Fibroblast of skin of back (primary cell): Measurements from ENCODE around the gene ONECUT3.

ENCODE experiments used
- DNase-seq: peaks from one replicate; pipeline ENCODE4 v3.0.0-alpha.2; 2013

ONECUT3 gene

DNA sequence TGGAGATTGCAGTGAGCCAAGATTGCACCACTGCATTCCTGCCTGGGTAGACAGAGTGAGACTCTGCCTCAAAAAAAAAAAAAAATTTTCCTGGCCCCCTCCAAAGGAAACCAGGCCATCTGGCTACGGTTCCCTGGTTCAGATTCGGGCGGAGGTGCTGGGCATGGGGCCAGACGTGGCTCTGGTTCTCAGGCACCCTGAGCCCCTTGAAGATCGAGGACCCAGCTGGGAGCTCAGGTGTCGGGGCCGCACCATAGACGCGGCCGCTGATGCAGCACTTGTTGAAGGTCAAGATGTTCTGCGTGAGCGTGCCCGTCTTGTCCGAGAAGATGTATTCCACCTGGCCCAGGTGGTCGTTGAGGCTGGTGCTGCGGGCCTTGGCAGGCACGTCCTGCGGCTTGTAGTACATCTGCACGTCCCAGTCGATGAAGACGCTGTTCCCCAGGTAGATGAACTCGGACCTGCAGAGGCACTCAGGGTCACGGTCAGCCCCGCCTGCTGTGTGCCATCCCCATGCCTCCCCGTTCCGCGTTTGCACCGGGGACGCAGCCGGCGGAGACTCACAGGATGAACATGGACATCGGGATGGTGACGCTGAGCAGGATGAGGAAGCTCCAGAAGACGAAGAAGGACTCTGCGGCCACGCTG, 46.5 kb downstream of the ONECUT3 start:
- no peak for DNase-seq

DNA sequence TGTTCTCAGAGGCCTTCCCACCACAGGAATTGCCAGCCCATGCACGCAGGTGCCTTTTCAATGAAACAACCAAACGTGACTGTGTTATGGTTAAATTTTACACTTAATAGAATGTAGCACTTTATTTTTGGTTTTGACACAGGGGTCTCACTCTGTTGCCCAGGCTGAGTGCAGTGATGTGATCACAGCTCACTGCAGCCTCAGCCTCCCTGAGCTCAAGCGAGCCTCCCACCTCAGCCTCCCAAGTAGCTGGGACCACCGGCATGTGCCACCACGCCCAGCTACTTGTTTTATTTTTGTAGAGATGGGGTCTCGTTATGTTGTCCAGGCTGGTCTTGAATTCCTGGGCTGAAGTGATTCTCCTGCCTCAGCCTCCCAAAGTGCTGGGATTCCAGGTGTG, 51.6 kb downstream of the ONECUT3 start:
- DNase-seq = no peak

DNA sequence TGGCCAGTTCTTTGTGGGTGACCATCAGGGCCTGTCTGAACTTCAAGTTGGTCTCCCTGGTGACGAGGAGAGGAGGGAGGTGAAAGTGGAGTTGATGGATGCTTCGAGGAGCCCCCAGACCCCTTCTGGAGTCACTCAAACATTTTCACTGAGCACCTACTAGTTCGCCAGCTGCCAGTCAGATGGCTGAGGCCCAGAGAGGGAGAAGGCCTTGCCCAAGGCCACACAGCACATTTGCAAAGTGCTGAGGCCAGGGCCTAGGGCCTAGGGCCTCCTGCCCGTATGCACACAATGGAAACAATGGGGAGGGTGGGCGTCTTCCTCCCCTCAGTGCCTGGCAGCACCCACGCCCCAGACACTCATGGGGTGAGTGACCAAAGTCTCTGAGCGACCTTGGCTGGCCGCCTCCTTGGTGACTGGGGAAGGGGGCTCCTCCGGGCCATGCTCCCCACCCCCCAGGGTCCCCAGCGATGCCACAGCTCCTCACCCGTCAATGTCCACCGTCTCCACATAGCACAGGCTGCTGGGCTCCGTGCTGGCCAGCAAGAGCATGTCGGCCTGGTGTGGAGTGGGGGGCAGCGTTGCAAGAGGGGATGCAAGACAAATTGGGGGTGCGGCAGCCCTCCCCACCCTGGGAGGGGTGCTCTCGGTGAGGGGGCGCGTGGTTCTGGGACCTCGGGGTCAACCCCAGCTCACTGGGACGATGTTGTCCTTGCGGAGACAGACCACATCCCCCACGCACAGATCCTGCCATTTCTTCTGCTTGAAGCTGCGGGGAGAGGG, 52.3 kb downstream of the ONECUT3 start:
- no peak for DNase-seq

DNA sequence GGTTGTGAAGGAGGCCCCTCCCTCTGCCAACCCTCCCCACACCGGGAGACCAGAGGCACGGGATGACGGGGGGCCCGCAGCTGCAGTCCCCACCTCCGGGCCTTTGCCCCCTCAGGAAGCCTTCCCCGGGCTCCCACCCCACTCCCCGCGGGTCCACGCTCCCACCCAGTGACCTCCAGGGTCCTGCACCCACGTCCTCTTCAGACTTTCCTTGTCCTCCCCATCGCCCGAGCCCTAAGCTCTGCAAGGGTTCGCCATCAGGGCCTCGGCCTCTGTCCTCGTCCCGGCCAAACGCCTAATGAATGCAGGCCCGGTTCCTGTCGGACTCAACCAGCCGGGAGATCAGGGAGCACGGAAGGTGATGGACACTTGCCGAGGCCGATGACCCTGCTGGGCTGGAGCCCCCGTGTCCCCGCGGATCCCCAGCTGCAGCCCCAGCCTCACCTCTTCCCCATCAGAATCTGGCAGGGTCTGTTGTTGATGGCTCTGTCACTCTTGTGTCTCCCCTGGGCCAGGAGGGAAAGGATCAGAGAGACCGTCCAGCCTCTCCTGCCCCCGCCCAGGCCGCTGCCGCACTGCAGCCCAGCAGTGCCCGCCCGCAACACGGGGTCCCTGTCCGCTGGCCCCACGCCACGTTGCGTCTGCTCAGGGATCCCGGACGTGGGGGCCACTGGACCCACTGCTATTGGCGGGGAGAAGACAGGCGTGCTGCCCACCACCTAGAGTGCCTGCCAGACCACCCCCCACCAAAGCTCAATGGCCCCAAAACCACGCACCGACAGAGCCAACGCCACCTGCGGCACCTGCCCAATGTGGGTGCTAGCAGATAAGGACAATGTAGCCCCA, 53.1 kb downstream of the ONECUT3 start:
- no peak for DNase-seq

DNA sequence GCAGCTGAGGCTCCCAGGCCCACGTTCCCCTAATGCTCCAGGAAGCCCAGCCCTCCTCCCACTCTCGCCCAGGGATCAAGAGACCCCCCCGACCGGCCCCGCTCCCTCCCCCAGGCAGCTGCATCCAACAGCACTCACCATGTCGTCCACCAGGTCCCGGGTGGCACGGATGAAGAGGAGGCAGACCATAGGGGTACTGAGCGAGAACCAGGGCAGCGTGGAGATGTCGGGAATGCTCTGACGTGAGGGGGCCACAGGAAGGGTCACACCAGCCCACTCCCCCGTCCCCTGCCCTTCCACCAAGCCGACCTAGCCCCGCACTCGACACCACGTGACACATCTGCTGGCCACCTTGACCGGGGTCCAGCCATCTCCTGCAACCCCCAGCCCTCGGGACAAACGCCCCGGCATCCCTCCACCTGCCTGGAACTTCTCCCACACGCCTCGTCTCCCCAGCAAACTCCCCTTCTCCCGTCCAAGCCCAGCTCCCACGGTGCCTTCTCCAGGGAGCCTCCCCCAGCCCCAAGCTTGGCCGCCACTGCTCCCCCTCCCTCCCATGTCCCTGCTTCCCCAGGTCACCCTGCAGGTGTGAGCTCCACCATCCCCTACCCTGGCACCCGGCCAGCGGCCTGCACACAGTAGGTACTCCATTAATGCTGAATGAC, 53.9 kb downstream of the ONECUT3 start:
- no peak for DNase-seq

DNA sequence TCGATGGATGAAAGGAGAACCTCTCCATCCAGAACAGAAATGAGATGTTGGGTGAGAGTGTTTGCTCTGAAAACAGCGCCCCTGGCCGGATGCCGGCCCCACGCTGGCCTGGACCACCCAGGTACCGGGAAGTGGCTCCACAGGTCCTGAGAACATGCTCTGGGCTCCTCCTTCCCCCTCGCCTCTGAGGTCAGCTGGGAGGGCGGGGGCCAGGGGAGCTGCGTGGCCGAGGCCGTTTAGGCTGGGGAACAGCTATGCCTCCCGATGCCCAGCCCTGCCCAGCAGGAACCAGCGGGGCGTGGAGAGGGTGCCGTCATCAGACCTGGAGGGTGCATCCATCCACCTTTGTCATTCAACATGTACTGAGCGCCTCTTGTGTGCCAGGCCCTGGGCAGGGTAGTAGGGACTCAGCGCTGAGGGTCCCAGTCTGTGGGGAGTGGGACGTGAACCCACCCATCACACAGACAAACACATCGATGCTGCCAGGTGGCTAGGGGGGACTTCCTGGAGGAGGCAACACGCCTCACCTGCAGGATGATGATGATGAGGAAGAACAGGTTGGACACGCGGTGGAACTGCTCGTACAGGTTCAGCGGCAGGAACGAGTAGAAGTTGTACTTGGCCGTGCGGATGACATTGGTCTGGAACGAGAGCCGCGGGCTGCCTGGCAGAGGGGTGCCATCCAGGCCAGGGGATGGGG, 54.5 kb downstream of the ONECUT3 start:
- no peak for DNase-seq

DNA sequence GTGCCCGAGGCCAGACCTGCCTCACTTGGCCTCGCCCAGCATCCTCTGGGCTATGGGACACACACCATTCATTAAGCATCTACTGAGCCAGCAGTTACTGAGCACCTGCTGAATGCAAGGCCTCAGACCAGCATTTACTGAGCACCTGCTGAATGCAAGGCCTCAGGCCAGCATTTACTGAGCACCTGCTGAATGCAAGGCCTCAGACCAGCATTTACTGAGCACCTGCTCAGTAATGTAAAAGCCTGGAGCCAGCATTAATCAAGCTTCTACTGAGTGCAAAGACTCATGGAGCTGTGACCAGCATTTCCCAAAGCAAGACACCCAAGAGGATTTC, 55.1 kb downstream of the ONECUT3 start:
- DNase-seq = no peak

DNA sequence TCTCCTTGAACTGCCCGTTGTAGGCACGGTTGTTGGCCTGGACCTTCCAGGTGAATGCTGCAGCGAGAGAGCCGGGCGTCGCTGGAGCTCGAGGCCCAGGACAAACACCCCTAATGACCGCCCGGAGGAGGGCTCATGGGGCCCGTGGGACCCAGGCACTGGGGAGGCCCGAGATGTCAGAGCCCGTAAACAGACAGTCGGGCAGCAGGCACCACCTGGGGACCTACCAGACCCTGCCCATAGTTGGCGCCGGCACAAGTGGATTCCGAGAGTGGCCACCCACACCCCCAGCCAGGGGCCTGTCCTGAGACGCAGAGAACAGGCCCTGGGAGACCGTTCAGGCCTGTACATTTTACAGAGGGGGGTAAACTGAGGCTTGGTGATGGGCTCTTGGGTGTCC, 56.4 kb downstream of the ONECUT3 start:
- DNase-seq = no peak

DNA sequence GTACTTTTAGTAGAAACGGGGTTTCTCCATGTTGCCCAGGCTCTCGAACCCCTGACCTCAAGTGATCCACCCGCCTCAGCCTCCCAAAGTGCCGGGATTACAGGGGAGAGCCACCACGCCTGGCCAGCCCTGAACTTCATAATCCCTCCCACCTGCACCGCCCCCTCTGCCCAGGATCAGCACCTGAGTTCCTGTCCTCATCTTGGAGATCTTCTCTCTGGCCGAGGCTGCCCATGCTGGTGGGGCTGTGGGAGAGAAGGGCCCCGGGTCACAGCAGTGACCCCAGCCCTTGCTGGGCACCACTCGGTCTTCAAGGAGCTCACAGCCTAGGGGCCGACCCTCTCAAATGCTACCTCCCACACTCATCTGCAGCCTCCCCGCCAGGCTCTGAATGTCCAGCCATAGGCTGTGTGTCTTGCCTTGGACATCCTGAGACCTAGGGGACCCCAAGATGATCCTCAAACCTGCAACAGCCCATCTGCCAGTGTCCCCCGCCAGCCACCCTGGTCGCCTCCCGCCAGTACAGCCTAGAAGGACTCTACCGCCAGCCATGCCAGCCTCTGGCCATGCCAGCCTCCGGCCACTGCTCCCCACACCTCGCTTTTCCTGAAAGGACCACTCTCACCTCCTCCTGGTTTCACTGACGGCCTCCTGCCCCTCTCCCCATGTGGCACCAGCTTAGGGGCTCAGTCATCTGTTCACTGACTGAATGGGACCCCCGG, 57.3 kb downstream of the ONECUT3 start:
- no peak for DNase-seq

DNA sequence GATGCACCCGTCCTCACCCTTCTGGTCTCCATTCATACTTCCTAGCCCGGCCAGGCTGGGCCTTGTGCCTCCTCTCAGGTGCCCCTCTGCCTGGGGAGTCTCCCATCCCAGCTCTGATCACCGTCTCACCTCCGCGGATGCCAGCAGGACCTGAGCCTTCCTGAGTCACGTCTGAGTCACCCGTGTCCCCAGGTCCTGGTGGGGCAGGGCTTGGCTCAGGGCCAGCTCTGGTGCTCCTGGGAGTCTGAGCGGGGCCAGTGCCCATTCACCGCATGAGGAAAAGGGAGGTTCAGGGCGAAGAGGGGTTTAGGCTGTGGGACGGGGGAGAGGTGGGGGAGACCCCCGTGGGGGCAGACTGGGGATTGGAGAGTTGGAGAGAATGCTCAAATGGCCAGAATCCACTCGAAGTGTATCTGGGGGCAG, 58.2 kb downstream of the ONECUT3 start:
- peak; percentile 70 for DNase-seq

DNA sequence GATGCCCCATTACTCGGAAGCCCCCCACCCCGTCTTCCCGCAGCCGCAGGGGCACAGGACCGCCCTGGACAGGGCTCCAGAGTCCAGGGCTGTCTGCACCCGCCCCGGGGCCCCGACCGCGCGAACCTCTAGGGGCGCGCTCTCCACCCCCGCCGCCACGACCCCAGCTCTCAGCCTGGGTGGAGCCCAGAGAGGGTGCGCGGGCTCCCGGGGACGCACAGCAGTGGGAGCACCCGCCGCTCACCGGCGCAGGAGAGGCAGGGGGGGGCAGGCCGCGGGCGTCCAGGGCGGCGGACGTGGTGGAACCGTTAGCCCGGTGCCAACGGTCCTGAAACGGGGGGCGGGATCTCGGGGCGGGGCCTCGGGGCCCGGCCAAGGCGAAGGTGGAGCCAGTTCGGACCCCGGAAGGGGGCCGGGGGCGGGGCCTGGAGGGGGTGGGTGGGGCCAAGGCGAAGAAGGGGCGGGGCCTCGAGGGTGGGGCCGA, 58.7 kb downstream of the ONECUT3 start, which contains the start of gene ATP8B3:
Gene ATP8B3 (minus strand): TSS at position 335 of the 484 bp plus-strand sequence. CDS start 540 bp downstream, outside the sequence.
- DNase-seq = no peak

DNA sequence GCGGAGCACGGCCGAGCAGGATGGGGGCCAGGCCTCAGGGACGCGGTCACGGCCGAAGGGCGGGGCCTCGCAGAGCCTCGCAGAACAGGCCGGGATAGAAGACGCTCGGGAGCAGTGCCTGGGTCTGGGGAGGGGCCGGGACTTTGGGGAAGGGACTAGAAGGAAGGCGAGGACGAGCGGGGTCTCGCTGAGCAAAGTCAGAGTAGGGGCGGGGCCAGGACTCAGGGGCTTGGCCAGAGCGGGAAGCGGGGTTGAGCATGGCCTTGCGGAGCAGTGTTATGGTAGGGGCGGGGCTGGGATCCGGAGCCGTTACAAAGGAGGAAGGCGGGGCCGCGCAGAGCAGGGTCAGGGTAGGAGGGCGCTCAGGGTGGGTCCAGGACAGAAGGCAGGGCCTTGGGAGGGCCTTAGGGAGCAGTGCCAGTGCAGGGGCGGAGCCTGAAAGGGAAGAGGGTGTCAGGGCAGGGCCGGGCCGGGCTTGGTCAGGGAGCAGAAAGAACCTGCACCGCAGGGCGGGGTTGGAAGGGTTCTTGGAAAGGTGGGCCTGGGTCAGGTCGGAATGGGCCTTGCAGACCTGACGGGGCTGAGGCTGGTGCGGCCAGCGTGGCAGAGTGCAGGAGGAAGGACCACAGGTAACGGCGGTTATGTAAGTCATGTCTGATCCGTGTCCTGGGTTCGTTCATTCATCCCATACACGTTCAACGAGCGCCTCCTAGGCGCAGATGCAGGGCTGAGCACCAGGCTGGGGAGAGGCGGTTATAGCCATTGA, 59.3 kb downstream of the ONECUT3 start:
- peak; percentile 95 for DNase-seq

DNA sequence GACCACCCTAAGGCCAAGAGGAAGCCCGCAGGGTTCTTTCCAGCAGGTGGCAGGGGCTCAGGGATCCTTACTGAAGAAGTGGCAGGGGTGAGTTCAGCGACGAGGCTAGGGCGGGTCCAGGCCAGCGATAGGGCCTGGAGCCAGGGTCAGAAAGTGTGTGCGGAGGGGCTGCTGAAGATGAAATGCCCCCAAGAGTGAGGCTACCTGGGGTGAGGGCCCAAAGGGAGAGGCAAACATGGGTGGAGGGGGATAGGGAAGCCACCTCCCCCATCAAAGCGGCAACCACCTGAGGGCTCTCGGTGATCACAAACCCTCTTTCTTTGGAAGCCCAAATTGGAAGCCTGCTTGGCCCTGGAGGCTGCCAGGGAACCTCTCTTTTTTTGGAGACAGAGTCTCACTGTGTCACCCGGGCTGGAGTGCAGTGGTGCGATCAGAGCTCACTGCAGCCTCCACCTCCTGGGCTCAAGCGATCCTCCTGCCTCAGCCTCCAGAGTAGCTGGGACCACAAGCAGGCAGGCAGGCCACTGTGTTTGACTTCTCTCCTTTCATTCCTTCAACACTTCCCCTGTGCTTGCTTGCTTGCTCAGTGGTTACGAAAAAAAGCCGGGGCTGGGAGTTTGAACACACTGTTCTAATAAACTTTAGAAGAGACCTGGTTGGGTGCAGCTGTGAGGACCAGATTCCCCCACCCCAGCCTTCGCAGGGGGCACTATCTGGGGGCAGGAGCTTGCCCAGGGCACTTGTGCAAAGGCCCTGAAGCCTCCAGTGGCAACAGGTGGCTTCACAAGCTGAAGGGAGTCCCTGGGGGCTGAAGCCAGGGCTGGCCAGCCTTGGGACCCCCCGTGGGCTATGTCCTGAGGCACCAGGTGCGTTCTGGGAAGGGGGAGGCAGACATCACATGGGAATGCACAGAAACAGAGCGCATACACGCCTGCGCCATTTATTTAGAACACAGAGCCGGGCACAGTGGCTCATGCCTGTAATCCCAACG, 60.2 kb downstream of the ONECUT3 start:
- DNase-seq = no peak

DNA sequence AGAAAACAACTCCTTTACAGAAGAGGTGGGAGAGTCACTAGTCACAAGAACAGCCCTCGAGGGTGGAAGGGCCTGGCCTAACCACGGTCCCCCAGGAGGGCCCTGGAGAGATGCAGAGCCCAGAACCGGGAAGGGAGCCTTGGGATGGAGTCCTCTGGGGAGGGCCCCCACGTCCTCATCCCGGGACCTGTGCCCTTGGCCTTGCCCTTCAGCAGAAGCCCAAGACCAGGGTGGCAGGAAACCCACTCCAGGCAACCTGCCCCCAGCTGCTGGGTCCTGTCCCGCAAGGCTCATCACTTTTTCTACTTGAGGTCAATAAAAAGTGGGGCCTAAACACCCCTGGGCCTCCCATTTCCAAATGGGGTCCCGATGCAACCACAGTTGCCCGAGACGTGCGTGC, 61.1 kb downstream of the ONECUT3 start:
- no peak for DNase-seq

DNA sequence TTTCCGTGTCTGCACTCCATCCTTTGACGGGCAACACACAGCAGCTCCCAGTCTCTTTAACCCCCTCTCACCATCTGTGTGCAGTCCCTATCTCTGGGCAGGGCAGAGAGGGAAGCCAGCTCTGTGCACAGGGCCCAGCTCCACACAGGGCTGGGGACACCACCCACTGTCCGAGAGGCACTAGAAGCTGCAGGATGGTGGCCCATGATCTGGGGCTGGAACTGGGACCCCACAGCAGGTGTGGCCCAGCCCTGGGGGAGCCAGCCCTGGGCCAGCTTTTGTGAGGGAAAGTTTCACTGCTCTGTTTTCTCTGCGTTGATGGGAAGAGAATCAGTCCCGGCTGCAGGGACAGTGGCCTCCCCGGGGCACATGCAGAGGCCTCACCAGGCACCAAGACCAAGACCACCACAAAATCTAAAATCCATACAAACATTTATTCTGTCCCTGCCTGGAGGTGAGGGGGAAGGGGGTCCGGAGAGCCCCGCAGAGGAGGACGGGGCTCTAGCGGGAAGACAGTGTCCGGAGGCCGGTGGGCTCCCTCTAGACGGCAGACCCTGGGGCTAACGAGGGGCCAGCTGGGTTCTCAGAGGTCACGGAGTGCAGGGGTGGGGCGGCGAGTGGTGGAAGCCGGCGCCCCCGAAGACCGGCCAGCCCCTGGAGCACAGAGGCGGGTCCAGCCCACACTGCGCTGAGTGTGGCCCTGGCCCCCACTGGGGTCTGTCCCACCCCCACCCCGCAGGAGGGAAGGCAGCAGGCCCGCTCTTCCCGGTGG, 61.7 kb downstream of the ONECUT3 start:
- no peak for DNase-seq

DNA sequence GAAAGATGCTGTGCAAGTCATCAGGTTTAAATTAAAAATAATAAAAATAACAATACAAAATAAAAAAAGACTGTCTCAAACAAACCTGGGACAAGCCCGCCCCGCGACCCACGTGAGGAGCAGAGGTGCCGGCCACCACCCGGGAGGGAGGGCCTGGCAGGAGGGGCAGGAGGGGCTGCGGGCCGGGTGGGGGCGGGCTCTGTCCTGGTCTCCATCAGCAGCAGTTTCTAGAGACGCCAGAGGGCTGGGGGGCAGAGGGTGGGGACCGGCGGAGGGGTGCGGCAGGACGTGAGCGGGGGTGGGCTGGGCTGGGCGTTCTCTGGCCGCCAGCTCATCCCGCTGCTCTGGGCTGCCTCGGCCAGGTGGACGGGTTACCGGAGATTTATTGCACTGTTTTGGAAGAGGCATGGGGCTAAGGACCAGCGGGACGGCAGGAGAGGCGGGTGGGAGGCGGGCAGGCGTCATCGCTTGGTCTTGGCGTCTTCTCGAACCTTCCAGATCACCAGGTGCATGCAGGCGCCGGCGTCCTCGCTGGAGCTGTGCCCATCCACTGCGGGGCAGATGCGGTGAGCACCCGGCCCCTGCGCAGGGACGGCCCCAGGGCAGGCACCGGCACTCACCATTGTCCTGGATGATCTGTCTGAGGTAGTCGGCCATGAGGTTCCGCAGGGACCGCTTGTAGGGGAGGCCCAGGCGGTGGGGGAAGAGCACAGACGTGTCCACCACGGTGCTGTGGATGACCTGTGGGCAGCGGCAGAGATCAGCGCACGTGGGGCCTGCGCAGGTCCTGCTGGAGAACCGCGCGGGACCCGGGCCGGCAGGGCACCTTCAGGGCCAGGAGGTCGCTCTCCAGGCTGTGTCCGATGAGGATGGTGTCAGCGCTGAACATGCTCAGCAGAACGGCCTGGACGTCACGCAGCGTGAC, 62.6 kb downstream of the ONECUT3 start:
- no peak for DNase-seq
